Neural cell (in vitro differentiated cells): ENCODE measurements around the gene GALNT4. TPM values are rescaled to one million over a fixed set of nuclear protein-coding genes. Genes with fewer than 3 reads are reported as not detected.

ENCODE experiments used
- H2AFZ ChIP-seq: fragments of 200-600, 300-800 bp; sonication (generic), shearing (Covaris generic); 2 replicates; pipeline ENCODE4 v1.6.0; 2014; ENCODE audit warnings: low read depth, mild to moderate bottlenecking, antibody characterized with exemption, low read length, moderate library complexity
- H3F3A ChIP-seq: fragments of 200-600 bp; shearing (Covaris generic); 2 replicates; pipeline ENCODE4 v1.6.1; 2016; ENCODE audit warnings: mild to moderate bottlenecking, moderate library complexity, mixed read lengths, antibody characterized with exemption, low read length; ENCODE audit not compliant: insufficient read depth, poor library complexity, severe bottlenecking
- H3K27ac ChIP-seq: fragments of 200-600, 300-800 bp; sonication (generic), shearing (Covaris generic); 2 replicates; pipeline ENCODE4 v1.5.1; 2014; ENCODE audit warnings: mild to moderate bottlenecking, low read length, moderate library complexity
- H3K27me3 ChIP-seq: fragments of 300-800, 200-600 bp; sonication (generic), shearing (Covaris generic); 2 replicates; pipeline ENCODE4 v1.6.0; 2014; ENCODE audit warnings: mild to moderate bottlenecking, low read depth, low read length, moderate library complexity; ENCODE audit not compliant: insufficient read depth
- H3K36me3 ChIP-seq: fragments of 300-800, 200-600 bp; sonication (generic), shearing (Covaris generic); 2 replicates; pipeline ENCODE4 v1.5.1; 2014; ENCODE audit warnings: mild to moderate bottlenecking, antibody characterized with exemption, low read length, moderate library complexity; ENCODE audit not compliant: insufficient read depth
- H3K4me2 ChIP-seq: fragments of 300-800, 200-600 bp; sonication (generic), shearing (Covaris generic); 2 replicates; pipeline ENCODE4 v1.6.0; 2014; ENCODE audit warnings: mild to moderate bottlenecking, low read length
- H3K4me3 ChIP-seq: fragments of 300-800, 200-600 bp; sonication (generic), shearing (Covaris generic); 2 replicates; pipeline ENCODE4 v1.5.1; 2014; ENCODE audit warnings: mild to moderate bottlenecking, low read length, moderate library complexity
- H3K79me2 ChIP-seq: fragments of 200-600 bp; shearing (Covaris generic); replicated peaks from 2 replicates; pipeline ENCODE4 v1.6.0; 2014; ENCODE audit warnings: mild to moderate bottlenecking, low read length, moderate library complexity; ENCODE audit not compliant: insufficient read depth
- H3K9ac ChIP-seq: fragments of 300-800, 200-600 bp; sonication (generic), shearing (Covaris generic); 2 replicates; pipeline ENCODE4 v1.6.1; 2016; ENCODE audit warnings: mild to moderate bottlenecking, low read length, mixed read lengths
- H3K9me2 ChIP-seq: fragments of 200-600 bp; shearing (Covaris generic); 2 replicates; pipeline ENCODE4 v1.6.1; 2016; ENCODE audit warnings: mild to moderate bottlenecking, low read length, mixed read lengths; ENCODE audit not compliant: insufficient read depth
- H3K9me3 ChIP-seq: fragments of 200-600, 300-800 bp; sonication (generic), shearing (Covaris generic); 2 replicates; pipeline ENCODE4 v1.6.1; 2016; ENCODE audit warnings: mild to moderate bottlenecking, mixed run types, low read length, moderate library complexity, mixed read lengths
- H4K20me1 ChIP-seq: fragments of 200-600 bp; shearing (Covaris generic); 2 replicates; pipeline ENCODE4 v1.6.1; 2016; ENCODE audit warnings: mild to moderate bottlenecking, mixed run types; ENCODE audit not compliant: insufficient read depth
- CTCF ChIP-seq: fragments of 450-650 bp; IDR thresholded peaks from 2 replicates; pipeline ENCODE4 v1.5.1; 2014; ENCODE audit warnings: antibody characterized with exemption, mild to moderate bottlenecking, moderate library complexity; ENCODE audit not compliant: poor library complexity, severe bottlenecking
- EP300 ChIP-seq: fragments of 450-650 bp; conservative IDR thresholded peaks from 2 replicates; pipeline ENCODE4 v1.6.1; 2014; ENCODE audit warnings: antibody characterized with exemption, mild to moderate bottlenecking, moderate library complexity; ENCODE audit not compliant: poor library complexity, severe bottlenecking
- EZH2 ChIP-seq: fragments of 200-600, 300-800 bp; shearing (Covaris generic), sonication (generic); IDR thresholded peaks from 2 replicates; pipeline ENCODE4 v1.6.1; 2014; ENCODE audit warnings: antibody characterized with exemption, low read length, borderline replicate concordance, mild to moderate bottlenecking; ENCODE audit not compliant: insufficient read depth, poor library complexity, severe bottlenecking
- MXI1 ChIP-seq: fragments of 450-650 bp; conservative IDR thresholded peaks from 2 replicates; pipeline ENCODE4 v1.6.1; 2014; ENCODE audit warnings: antibody characterized with exemption, mild to moderate bottlenecking; ENCODE audit not compliant: poor library complexity, severe bottlenecking
- POLR2AphosphoS5 ChIP-seq: IDR thresholded peaks from 2 replicates; pipeline ENCODE4 v1.6.1; 2012
- RAD21 ChIP-seq: fragments of 450-650 bp; conservative IDR thresholded peaks from 2 replicates; pipeline ENCODE4 v1.6.1; 2014; ENCODE audit warnings: antibody characterized with exemption, mild to moderate bottlenecking, moderate library complexity
- REST ChIP-seq: IDR thresholded peaks from 2 replicates; pipeline ENCODE4 v1.6.1; 2012; ENCODE audit warnings: borderline replicate concordance
- SMC3 ChIP-seq: fragments of 450-650 bp; conservative IDR thresholded peaks from 2 replicates; pipeline ENCODE4 v1.6.1; 2014; ENCODE audit warnings: antibody characterized with exemption, mild to moderate bottlenecking, moderate library complexity; ENCODE audit not compliant: poor library complexity
- TAF1 ChIP-seq: IDR thresholded peaks from 2 replicates; pipeline ENCODE4 v1.6.1; 2012; ENCODE audit warnings: low read depth
- polyA plus RNA-seq: library from polyadenylated mRNA; depleted of rRNA; stranded (reverse); fragments of >200 nt; gene quantifications from 2 replicates; pipeline ENCODE4 v1.2.3, GENCODE V29; 2014

Gene GALNT4
- polyA plus RNA-seq, 1 donor from 2014 or later: 0.78 TPM

DNA sequence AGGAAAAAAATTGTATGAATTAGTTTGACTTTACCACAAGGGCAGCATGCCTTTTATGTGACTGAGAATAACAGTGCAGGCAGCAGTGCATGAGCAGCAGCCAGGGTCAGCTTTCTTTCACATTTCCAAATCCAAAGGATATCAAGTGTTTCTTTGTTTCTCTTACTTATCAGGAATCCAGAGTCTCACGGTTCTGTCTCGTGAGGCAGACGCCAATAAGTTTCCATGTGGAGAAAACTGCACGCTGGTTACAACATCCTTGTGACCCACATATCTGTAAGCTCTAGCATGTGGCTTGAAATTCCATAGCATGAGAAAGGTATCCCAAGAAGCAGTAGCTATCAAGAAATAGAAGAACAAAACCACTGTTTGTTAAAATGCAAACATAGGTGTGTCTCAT lies 27.6 kb downstream of the GALNT4 start:
- Histone ChIP-seq H3K9me2 (no peaks in the 10 kb centered on the region), H3K36me3 (no peaks in the 10 kb centered on the region), H2AFZ (no peak overlapping the region), H3K9ac (no peak overlapping the region), H3K79me2 (no peaks in the 10 kb centered on the region), H4K20me1 (no peaks in the 10 kb centered on the region), H3K4me2 (no peak overlapping the region), H3F3A (no peaks in the 10 kb centered on the region), H3K27ac (no peak overlapping the region), H3K27me3 (no peaks in the 10 kb centered on the region), H3K9me3 (no peaks in the 10 kb centered on the region), H3K4me3 (no peak overlapping the region)
- TF ChIP-seq MXI1: no peak
- TF ChIP-seq EP300: no peak
- no peak for TF ChIP-seq CTCF
- TF ChIP-seq REST: no peak
- TF ChIP-seq SMC3: no peak
- TF ChIP-seq RAD21: no peak
- TF ChIP-seq TAF1: no peak
- TF ChIP-seq EZH2: no peak
- no peak for TF ChIP-seq POLR2AphosphoS5

- Histone ChIP-seq H3K9me3 (no peaks in the 10 kb centered on the region), H4K20me1 (no peaks in the 10 kb centered on the region), H3K4me2 (no peak overlapping the region), H3K4me3 (no peak overlapping the region), H3K27ac (no peak overlapping the region), H3K36me3 (no peaks in the 10 kb centered on the region), H2AFZ (no peak overlapping the region), H3K27me3 (no peaks in the 10 kb centered on the region), H3K79me2 (no peaks in the 10 kb centered on the region), H3K9ac (no peak overlapping the region), H3K9me2 (no peaks in the 10 kb centered on the region), H3F3A (no peaks in the 10 kb centered on the region)
- TF ChIP-seq RAD21 (no peak), REST (no peak), SMC3 (no peak)
Measured at GRCh38 chr12:89494411-89495231, 30.0 kb downstream of the GALNT4 start.
